Non-pigmented ciliary epithelial cell (primary cell): Measurements from ENCODE around the gene TARS3.
"Not testable (repeated sequence)": the region's sequence is repeated elsewhere in the genome, so short reads cannot be mapped to it uniquely, and the experiment has no call there.

Source experiments
- DNase-seq: peaks from one replicate; pipeline ENCODE4 v3.0.0-alpha.2; 2010; ENCODE audit warnings: low read depth

The TARS3 gene

GRCh38 chr15:101723874-101724674 is at the start of gene TARS3:
Gene TARS3, minus strand, starts transcription at chr15:101724473. Its CDS starts 86 bp downstream, at chr15:101724387.
- no peak for DNase-seq

DNA sequence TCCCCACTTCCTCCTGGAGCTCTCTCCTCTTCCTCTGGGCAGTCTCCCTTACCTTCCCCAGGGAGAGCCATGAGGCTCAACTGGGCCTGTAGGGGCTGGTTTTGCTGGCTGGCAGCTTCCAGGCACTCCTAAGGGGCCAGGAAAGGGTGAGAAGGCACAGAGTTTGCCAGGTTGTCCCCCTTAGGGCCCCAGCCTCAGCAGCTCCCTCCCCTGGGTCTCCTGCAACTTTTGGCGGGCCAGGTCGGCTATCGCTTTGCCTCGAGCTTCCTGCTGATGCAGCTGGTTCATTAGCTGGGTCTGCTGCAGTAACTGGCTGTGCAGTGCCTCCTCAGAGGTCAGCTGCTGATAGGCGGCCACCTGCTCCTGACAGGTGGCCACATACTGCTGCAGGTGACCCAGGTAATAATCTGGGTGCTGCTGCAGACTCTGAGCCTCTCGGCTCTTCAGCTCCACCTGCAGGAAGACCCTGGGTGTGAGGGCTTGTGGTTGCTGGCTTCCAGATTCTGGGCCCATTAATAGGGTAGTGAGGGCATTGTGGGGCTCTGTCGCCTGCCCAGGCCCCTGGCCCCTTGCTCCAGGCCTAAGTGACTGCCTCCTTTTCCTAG is 49.3 kb upstream of the TARS3 start:
- DNase-seq: no peak

GRCh38 chr15:101772921-101773320 is 48.6 kb upstream of the TARS3 start:
- DNase-seq: no peak

DNA sequence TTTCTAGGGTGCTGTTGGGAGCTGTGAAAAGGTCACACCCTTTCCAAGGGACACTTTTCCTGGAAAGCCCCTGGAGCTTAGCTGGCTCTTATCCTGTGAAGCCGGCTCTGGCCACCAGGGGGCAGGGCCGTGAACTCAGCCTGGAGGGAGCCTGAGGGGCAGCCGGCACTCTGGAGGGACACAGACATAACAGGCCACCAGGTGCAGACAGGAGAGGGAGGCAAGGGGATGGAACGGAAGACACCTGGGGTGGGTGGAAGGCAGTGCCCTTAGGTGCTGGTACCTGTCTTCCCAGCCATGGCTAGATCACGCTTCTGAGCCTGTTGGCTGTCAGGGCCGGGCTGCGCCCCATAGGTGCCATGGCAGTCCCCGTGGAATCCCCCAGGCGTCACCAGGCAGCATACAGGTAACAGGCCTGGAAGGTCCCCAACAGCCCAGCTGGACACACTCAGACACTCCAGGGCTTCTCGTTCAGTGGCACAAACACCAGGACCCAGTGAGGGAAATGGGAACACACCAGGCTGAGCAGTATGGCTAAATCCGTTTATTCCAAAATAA is 42.9 kb upstream of the TARS3 start:
- DNase-seq: not testable (repeated sequence)

GRCh38 chr15:101765772-101766456 is 41.6 kb upstream of the TARS3 start:
- no peak for DNase-seq

- not testable (repeated sequence) for DNase-seq
Measured at GRCh38 chr15:101765340-101765671, 41.0 kb upstream of the TARS3 start.

DNA sequence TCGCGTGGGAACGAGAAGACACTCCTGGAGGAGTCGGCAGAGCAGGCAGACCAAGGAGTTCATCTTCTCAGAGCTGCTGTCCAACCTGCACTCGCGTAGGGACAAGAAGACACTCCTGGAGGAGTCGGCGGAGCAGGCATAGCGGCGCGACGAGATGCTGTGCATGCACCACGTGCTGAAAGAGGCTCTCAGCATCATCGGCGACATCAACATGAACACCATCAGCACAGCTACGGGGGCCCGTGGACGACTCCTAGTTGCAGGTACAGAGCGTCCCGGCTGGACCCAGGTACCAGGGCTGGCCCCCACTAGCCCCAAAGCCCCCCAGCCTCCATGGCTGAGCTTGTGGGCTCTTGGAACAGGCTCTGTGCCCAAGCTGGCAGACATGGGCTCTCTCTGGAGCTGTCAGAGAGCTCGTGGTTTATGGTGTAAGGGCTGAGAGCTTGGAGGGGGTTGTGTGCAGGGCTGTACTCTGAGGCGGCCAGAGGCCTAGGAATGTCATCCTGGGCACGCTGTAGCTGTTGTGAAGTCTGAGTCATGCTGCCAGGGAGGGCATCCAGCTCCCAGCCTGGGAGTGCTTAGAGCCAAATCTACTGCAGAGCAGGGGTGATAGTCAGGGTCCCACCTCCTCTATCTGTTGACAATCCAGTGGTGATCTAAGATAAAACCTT is 40.5 kb upstream of the TARS3 start:
- DNase-seq: not testable (repeated sequence)

GRCh38 chr15:101746716-101747082 is 22.4 kb upstream of the TARS3 start:
- not testable (repeated sequence) for DNase-seq

GRCh38 chr15:101734837-101735236 is 10.6 kb upstream of the TARS3 start:
- not testable (repeated sequence) for DNase-seq

DNA sequence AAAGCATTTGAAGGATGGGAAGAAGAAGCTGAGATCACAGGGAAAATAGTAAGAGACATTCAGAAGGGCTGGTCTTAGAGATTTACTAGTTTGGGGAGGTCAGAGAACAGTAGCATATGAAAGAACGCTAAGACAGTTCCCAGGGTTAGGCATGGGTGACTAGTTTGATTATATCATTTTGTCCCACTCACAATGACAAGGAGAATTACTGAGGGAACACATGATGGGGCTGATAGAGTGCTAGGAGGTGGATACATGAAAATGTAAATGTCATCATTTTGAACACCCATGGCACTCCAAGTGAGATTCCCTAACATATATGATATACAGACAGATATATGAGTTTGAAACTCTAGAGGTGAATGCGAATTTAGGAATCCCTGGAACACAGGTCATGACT is 9.3 kb upstream of the TARS3 start:
- DNase-seq: no peak

- DNase-seq: no peak
Measured at GRCh38 chr15:101732772-101733171, 8.5 kb upstream of the TARS3 start.

- DNase-seq: no peak
Measured at GRCh38 chr15:101731746-101732145, 7.5 kb upstream of the TARS3 start.

DNA sequence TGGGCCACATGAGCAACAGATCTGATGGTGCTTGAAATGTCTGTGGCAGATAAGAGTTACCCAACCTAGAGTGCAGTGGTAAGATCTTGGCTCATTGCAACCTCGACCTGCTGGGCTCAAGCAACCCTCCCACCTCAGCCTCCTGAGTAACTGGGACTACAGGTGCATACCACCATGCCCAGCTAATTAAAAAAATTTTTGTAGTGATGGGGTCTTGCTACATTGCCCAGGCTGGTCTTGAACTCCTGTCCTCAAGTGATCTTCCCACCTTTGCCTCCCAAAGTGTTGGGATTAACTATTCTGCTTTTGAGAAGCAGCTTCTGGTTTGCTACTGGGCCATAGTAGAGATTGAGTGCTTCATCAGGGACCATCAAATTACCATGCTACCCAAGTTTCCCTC is 2.9 kb upstream of the TARS3 start:
- no peak for DNase-seq

DNA sequence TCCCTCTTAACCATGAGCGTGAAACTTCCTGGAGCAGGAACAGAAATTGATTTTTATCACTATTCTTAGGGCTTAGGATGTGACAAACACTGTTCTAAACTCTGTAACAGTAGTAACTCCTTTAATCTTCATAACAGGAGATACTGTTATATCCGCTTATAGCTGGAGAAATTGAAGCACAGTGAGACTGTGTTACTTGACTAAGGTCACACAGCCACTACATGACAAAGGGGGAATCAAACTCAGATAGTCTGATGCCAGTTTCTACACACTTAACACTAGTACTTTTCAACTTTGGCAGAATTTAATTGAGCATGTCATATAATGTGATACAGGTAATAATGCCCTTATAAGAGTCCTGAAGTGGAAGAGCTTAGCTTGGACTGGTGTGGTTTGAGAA is 800 bp upstream of the TARS3 start:
- DNase-seq: no peak

DNA sequence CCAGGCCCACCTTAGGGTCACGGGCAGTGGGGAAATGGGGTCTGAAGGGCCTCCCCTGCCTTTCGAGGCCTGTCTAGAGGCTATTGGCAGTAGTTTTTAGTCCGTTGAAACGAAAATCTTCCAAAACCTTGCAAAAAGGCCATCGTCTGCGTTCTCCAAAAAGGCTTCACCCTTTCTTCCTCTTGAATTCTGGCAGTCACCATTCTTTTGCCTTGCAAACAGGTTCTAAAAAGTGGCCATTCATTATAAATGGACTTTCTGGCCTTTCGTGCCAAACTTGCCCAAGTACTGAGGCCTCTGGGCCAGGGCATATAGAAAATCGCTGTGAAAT is 367 bp upstream of the TARS3 start:
- DNase-seq: no peak

- DNase-seq: no peak
Measured at GRCh38 chr15:101723171-101723873, 951 bp downstream of the TARS3 start.

GRCh38 chr15:101718896-101719295 is 5.4 kb downstream of the TARS3 start:
- DNase-seq: no peak

GRCh38 chr15:101712078-101712477 is 12.2 kb downstream of the TARS3 start:
- no peak for DNase-seq

- DNase-seq: peak; percentile 32
Measured at GRCh38 chr15:101710806-101711205, 13.5 kb downstream of the TARS3 start.

- DNase-seq: no peak
Measured at GRCh38 chr15:101709466-101709865, 14.8 kb downstream of the TARS3 start.

GRCh38 chr15:101707983-101708382 is 16.3 kb downstream of the TARS3 start:
- DNase-seq: no peak

GRCh38 chr15:101702077-101702476 is 22.2 kb downstream of the TARS3 start:
- DNase-seq: no peak
